Ovary (tissue), 9 donors: ENCODE measurements around the gene NFIB. TPM values are rescaled to one million over a fixed set of nuclear protein-coding genes. Genes with fewer than 3 reads are reported as not detected.

Experiments
- DNase-seq, 5 donors: peaks; one replicate each; pipeline ENCODE4 v3.0.0-alpha.2; 2019 to 2020
- H3K27ac ChIP-seq, 2 donors: fragments of 200-600 bp; one replicate each; pipeline versions ENCODE4 v1.5.1 to v1.8.0; 2019 to 2022
- H3K27me3 ChIP-seq: fragments of 200-600 bp; one replicate; pipeline ENCODE4 v1.8.0; 2022
- H3K36me3 ChIP-seq: fragments of 200-600 bp; sonication (generic); one replicate; pipeline ENCODE4 v1.5.1; 2019
- H3K4me1 ChIP-seq: one replicate; pipeline ENCODE4 v1.8.1; 2013; ENCODE audit warnings: mild to moderate bottlenecking, moderate library complexity; ENCODE audit not compliant: insufficient read depth
- H3K4me3 ChIP-seq: fragments of 200-600 bp; sonication (generic); one replicate; pipeline ENCODE4 v1.5.1; 2017
- H3K9me3 ChIP-seq, 2 donors: fragments of 200-600 bp in 1 of 2; sonication (generic) in 1 of 2; one replicate each; pipeline versions ENCODE4 v1.5.1 to v1.8.1; 2013 to 2019; ENCODE audit warnings: mild to moderate bottlenecking in 1 of 2, moderate library complexity in 1 of 2
- CTCF ChIP-seq, 3 donors: fragments of 450-650 bp in 2 of 3; fragments of 200-600 bp in 1 of 3; IDR thresholded peaks; one replicate each; pipeline versions ENCODE4 v1.5.1 to v1.8.0; 2016 to 2022; ENCODE audit warnings: antibody characterized with exemption in 3 of 3, mild to moderate bottlenecking in 1 of 3
- EP300 ChIP-seq: sonication (generic); formaldehyde crosslinking; IDR thresholded peaks from one replicate; pipeline ENCODE4 v1.6.1; 2017; ENCODE audit warnings: antibody characterized with exemption
- POLR2A ChIP-seq: fragments of 450-650 bp; IDR thresholded peaks from one replicate; pipeline ENCODE4 v1.6.1; 2017; ENCODE audit warnings: antibody characterized with exemption, mild to moderate bottlenecking, moderate library complexity
- WGBS, 3 donors: extraction: QIAGEN DNeasy Blood & Tissue Kit in 1 of 3; methylation state at CpG; one replicate each; pipeline versions ENCODE4 v1.1.5 to v1.1.7; 2013 to 2017; 5-methylcytosine and 5-hydroxymethylcytosine counted together
- intact Hi-C, 4 donors: fragments of 100-400 bp; cut with DNase I; formaldehyde crosslinking; loops; one replicate each; pipeline versions ENCODE4 v1.11.0 to v1.15.1; 2022 to 2023
- polyA plus RNA-seq, 2 donors: library from polyadenylated mRNA; stranded (reverse); fragments of 200-250 nt in 1 of 2; fragments of 350-450 nt in 1 of 2; fragmentation: Illumina TruSeq in 1 of 2; extraction: RNeasy Lipid Tissue Mini Kit (QIAGEN cat#74804) in 1 of 2; gene quantifications; one replicate each; pipeline ENCODE4 v1.2.3, GENCODE V29; 2013 to 2014
- total RNA-seq, 7 donors: library from RNA; depleted of rRNA in 2 of 7; stranded (reverse); fragments of >200 nt in 2 of 7; fragmentation: NEBNext Ultra II Directional in 3 of 7; extraction: Animal tissue kit (Norgen Biotek cat#: 25700) in 3 of 7; gene quantifications; one replicate each; pipeline versions ENCODE4 v1.1.0 to v1.2.4, GENCODE V29; 2016 to 2023
- donor health status: DM: no; HTN: no; CAD: no; lungs with moderate emphysema.
- donor health status: DM: no; HTN: no; CAD: no.
- donor health status: Bipolar disorder and iron deficiency.
- donor health status: DM: yes; HTN: yes; CAD: no.
- donor health status: DM: no; HTN: no; CAD: no.
- donor health status: DM: yes; HTN: yes; CAD: no.

NFIB gene
- total and polyA plus RNA-seq, 9 donors: 8.7 to 111 (median 53.2) TPM

GRCh38 chr9:14188538-14188937 lies 125.4 kb downstream of the NFIB start:
- TF ChIP-seq EP300 (no peak), CTCF (IDR thresholded peaks at IDR 0.05) (no peak), POLR2A (no peak)
- Histone ChIP-seq H3K9me3 (no peaks in the 10 kb centered on the region), H3K36me3 (no peaks in the 10 kb centered on the region), H3K27ac (no peak overlapping the region), H3K27me3 (no peaks in the 10 kb centered on the region), H3K4me3 (no peak overlapping the region), H3K4me1 (peaks cover 1% of the 10 kb centered on the region)
- no peak for DNase-seq
- intact Hi-C loops: no loop called here
- 49 to 75% (median 69%) methylated on average over 3 of the region's 3 CpGs for WGBS, 3 donors

GRCh38 chr9:14188011-14188410 lies 125.9 kb downstream of the NFIB start:
- intact Hi-C loops: no loop called here
- H3K4me3 ChIP-seq: no peak overlapping the region
- H3K4me1 ChIP-seq: peaks cover 1% of the 10 kb centered on the region
- 62 to 79% (median 76%) methylated on average over 2 of the region's 2 CpGs for whole genome bisulfite sequencing, 3 donors
- no peaks in the 10 kb centered on the region for H3K36me3 ChIP-seq
- no peaks in the 10 kb centered on the region for H3K27me3 ChIP-seq
- H3K9me3 ChIP-seq: no peaks in the 10 kb centered on the region
- TF ChIP-seq EP300: no peak
- TF ChIP-seq CTCF (IDR thresholded peaks at IDR 0.05): no peak
- no peak for TF ChIP-seq POLR2A
- DNase-seq: no peak
- H3K27ac ChIP-seq: no peak overlapping the region

GRCh38 chr9:14186096-14186495 lies 127.8 kb downstream of the NFIB start:
- intact Hi-C loops: no loop called here
- H3K4me1 ChIP-seq: peaks cover 2% of the 10 kb centered on the region
- H3K4me3 ChIP-seq: no peak overlapping the region
- WGBS, 3 donors: 96 to 99% (median 96%) methylated on average over 1 of the region's 1 CpG
- no peak for TF ChIP-seq POLR2A
- TF ChIP-seq CTCF (IDR thresholded peaks at IDR 0.05): no peak
- TF ChIP-seq EP300: no peak
- no peaks in the 10 kb centered on the region for H3K36me3 ChIP-seq
- no peak overlapping the region for H3K27ac ChIP-seq
- H3K27me3 ChIP-seq: no peaks in the 10 kb centered on the region
- no peak for DNase-seq
- H3K9me3 ChIP-seq: no peaks in the 10 kb centered on the region

GRCh38 chr9:14185016-14185415 lies 128.9 kb downstream of the NFIB start:
- Histone ChIP-seq H3K36me3 (no peaks in the 10 kb centered on the region), H3K4me3 (no peak overlapping the region), H3K27ac (no peak overlapping the region), H3K27me3 (no peaks in the 10 kb centered on the region), H3K9me3 (no peaks in the 10 kb centered on the region), H3K4me1 (peaks cover 4% of the 10 kb centered on the region)
- WGBS, 3 donors: 93 to 97% (median 96%) methylated on average over 2 of the region's 2 CpGs
- no peak for TF ChIP-seq CTCF (IDR thresholded peaks at IDR 0.05)
- TF ChIP-seq POLR2A: no peak
- TF ChIP-seq EP300: no peak
- no peak for DNase-seq
- intact Hi-C loops: no loop called here

GRCh38 chr9:14183001-14183400 lies 130.9 kb downstream of the NFIB start:
- H3K27ac ChIP-seq: no peak overlapping the region
- 98% methylated on average over 1 of the region's 1 CpG for WGBS, 3 donors
- intact Hi-C loops: no loop called here
- no peak for DNase-seq
- H3K4me3 ChIP-seq: no peak overlapping the region
- no peaks in the 10 kb centered on the region for H3K9me3 ChIP-seq
- no peaks in the 10 kb centered on the region for H3K36me3 ChIP-seq
- H3K27me3 ChIP-seq: no peaks in the 10 kb centered on the region
- no peak for TF ChIP-seq POLR2A
- TF ChIP-seq CTCF (IDR thresholded peaks at IDR 0.05): no peak
- no peak for TF ChIP-seq EP300
- peaks cover 4% of the 10 kb centered on the region for H3K4me1 ChIP-seq
